GM10847 (cell line): ENCODE data around the gene NCF4.

Source experiments
- POLR2A ChIP-seq: IDR thresholded peaks from 2 replicates; pipeline ENCODE4 v1.6.1; 2011; ENCODE audit not compliant: insufficient read length; ENCODE audit errors: extremely low read depth

NCF4 gene

DNA sequence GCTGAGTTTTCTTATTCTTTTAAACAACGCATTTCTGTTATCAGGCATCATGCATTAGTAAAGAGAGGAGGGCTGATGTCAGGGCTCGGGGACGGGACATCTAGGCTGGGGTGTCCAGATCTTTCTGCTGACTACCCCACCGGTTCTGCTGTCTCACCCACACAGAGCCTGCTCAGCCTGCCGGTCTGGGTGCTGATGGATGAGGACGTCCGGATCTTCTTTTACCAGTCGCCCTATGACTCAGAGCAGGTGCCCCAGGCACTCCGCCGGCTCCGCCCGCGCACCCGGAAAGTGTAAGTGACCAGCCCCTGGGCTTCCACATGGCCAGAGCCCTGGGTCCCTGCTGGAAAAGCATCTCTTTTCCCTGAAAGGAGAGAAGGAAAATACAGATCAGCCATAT, 9.4 kb downstream of the NCF4 start:
- no peak for TF ChIP-seq POLR2A

DNA sequence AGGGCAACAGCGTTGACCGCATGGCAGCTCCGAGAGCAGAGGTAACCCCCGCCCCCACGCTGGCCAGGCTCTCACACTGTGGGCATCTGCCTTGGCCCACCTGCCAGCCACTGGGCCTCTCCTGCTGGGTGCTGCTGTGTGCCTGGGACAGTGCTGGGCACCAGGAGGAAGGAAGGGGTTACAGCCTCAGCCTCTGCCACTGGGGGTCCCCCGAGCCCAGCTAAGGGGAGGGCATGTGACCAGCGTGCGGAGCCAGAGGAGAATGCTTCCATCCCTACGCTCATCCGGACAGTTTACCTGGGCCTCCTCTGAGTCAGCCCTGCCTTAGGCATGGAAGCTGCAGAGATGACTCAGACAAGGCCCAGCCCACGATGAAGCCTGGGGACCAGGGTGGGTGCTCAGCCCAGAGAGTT, 10.9 kb downstream of the NCF4 start:
- TF ChIP-seq POLR2A, result no peak

DNA sequence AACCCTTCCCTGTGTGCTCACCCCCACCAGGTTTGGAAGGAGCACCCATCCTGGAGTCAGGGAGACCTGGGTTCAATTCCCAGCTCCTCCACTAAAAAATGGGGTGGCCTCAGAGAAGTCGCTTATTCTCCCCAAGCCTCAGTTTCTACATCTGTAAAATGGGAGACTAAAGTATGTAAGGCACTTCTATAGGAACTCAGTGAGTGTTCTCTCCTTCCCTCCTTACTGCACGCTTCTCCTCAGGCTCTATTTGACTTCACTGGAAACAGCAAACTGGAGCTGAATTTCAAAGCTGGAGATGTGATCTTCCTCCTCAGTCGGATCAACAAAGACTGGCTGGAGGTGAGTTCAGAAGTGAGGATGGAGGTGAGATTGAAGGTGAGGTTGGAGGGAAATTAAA, 11.3 kb downstream of the NCF4 start:
- TF ChIP-seq POLR2A, result no peak

DNA sequence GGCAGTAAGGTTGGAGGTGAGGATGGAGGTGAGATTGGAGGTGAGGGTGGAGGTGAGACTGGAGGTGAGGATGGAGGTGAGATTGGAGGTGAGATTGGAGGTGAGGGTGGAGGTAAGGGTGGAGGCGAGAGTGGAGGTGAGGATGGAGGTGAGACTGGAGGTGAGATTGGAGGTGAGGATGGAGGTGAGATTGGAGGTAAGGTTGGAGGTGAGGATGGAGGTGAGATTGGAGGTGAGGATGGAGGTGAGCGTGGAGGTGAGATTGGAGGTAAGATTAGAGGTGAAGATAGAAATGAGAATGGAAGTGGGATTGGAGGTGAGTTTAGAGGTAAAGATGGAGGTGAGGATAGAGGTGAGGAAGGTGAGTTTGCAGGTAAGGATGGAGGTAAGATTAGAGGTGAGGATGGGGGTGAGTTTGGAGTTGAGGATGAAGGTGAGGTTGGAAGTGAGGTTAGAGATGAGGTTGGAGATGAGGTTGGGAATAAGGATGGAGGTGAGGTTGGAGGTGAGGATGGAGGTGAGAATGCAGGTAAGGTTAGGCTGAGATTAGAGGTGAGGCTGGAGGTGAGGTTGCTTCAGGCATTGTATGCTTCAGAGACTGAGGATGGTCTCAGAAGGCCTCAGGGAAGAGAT, 12.2 kb downstream of the NCF4 start:
- TF ChIP-seq POLR2A, result no peak

DNA sequence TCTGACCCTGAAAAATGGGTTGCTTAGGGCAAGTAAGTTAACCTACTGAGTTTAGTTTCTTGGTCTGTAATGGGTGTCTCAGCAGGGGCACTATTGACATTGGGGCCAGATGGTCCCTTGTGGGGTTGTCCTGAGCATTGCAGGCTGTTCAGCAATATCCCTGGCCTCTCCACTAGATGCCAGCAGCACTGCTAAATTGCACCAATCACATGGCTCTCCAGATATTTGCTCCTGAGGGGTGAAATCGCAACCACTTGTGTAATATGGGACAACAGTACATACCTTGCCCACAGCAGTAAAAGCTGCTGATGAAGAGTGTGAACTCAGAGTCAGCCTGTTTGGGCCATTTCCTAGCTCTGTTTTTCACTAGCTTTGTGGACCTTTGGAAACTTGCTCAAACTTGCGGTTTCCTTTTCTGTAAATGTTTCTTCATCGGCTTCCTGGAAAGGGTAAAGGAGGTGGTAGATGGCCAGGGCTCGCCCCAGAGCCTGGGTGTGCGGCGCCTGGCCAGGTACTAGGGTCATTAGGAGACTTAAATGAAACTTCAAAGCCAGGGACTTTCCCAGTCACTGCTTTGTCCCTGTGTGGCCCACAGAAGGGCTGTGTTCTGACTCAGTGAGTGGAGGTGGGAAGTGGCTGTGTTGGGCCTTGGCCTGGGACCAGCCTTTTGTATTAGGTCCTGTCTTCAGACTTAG, 13.0 kb downstream of the NCF4 start:
- no peak for TF ChIP-seq POLR2A

DNA sequence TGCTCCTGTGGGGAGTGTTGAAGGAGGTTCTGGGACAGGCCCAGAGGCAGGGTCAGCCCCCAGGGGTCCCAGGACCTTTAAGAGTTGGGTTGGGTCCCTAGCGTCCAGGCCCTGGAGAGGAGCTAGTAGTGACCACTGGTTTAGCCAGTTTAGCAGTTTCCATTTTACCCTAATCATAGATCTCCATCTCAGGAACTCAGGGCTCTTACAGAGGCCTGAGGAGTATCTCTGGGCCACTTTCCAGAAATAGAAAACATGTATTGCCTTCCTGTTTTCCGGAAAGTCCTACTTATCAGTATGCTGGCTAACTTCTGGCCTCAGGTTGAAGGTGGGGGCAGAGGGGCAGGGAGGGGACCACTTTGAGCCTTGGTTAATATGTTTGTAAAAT, 13.5 kb downstream of the NCF4 start:
- no peak for TF ChIP-seq POLR2A

DNA sequence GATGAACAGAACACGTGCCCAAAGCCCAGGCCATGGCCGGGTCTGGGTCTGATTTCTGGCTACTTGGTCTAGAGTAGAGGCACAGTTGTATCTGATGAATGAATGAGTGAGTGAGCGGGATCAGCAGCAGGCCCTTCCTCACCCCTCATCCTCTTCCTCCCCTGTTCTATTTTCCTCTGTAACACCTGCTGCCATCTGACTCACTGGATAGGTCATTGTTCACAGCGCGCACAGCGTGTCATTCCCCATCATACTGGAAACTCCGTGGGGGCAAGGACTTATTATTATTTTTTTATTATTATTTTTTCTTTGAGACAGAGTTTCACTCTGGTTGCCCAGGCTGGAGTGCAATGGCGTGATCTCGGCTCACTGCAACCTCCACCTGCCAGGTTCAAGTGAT, 13.9 kb downstream of the NCF4 start:
- no peak for TF ChIP-seq POLR2A

DNA sequence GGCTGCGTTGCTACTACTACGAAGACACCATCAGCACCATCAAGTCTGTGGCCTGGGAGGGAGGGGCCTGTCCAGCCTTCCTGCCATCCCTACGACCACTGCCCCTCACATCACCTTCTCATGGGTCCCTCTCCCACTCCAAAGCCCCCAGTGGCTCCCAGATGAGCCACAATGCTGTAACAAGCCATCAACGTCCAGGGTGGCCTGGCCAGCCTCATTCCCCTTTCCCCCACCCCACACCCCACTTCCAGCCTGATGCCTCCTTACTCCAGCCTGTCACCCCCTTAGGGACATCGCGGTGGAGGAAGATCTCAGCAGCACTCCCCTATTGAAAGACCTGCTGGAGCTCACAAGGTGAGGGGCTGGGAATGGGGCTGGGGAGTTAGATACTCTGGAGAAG, 14.9 kb downstream of the NCF4 start:
- TF ChIP-seq POLR2A, result no peak

DNA sequence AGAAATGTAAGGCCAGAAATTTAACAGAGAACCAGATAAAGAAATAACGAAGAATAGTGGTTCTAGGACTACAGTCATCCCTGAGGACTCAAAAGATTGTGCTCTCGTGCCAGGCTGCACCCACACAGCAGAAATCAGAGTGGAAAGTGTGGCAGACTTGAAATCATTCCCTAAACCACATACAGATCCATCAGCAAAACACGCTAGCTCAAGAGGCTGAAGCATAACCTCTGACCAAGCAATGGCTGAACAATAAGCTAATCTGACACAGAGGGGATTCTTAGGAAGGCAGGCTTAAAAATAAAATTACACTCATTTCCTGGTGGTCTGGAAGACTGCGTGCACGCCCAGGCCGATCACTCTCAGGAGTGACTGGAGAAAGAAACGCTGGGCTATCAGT, 19.0 kb downstream of the NCF4 start:
- no peak for TF ChIP-seq POLR2A

DNA sequence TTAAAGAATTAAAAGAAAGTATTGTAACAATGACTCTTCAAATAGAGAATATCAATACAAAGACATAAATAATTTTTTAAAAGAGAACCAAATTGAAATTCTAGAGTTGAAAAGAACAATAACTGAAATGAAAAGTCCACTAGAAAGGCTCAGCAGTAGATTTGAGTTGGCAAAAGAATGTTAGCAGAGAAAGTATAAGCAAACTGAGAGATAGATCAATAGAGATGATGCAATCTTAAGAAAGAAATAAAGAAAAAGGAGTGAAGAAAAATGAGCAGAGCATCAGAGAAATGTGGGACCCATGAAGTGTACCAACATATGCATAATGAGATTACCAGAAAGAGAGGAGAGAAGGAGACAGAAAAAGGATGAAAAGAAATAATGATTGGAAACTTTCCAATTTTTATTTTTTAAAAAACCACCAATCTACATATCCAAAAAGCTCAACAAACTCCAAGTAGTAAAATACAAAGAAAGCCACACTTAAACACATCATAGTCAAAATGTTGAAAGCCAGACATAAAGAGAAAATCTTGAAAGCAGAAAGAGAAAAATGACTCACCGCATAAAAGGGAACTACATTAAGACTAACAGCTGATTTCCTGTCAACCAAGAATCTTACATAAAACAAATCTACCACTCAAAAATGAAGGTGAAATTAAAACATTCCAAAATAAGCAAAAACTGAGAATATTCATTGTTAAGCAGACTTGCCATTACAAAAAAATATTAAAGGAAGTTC, 20.9 kb downstream of the NCF4 start:
- TF ChIP-seq POLR2A, result no peak

DNA sequence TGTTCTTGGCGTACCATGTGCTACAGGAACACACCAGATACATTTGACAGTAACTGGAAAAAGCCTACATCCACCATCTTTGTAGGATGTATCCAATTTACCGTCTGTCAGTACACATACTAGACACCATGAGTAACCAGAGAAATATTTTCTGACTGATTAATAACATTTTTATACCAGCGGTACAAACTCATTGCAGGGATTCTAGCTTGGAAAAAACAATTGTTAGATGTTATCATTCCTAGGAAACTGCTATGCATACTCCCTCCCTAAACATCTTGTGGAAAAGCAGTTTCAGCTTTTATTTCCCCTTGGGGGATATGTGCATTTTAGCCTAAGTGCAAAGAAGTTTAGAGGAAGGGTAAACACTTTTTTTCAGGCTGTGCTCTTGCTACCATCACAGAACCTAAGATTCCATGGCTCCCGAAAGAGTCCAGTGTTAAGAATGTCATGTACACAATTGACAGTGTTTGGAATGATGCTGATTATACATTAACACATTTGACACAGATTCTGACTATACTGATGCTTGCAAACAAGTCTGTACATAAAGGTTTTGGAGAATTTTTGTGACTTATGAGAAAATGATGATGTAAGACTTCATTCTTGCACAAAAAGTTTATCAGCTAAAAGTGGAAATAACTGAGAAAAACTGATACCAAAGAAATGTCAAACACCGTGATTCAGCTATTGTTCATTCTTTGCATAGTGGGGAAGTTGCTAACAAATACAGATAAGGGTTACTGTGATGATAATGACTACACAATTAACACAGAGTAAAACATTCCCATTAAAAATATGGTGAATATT, 23.7 kb downstream of the NCF4 start:
- no peak for TF ChIP-seq POLR2A

DNA sequence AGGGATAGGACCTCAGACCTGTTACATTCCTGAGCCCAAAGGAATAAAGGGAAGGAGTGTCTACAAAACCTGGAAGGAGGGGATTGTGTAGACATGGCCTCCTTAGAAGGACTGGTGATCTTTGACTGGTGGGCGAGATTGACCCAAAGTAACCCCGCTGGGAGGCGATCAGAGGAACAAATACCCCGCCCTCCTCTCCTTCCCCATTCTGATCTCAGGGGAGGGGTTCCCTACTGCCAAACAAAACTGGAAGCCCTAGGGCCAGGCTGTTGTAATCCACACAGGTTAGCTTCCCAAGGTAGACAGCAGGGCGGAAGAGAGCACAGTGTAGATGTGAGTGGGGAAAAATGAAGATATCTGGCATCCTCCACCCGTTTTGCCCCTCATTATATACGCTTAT, 24.7 kb downstream of the NCF4 start:
- TF ChIP-seq POLR2A, result no peak

DNA sequence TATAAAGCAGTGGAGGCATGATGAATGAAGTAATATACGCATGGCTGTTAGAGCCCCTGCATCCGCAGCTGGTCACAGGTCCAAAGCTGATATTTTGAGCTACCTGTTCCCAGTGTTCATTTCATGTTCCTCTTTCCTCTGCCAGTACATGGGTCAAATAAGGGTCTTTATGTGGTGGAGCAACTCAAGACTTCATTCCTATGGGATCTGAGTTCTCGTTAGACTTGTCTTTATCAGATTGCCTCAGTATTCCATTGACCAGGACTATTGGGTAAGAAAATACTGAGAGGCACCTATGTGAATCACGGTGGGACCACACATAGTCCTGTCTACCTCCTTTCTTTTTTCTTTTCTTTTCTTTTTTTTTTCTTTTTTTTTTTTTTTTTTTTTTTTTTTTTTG, 25.2 kb downstream of the NCF4 start:
- no peak for TF ChIP-seq POLR2A

DNA sequence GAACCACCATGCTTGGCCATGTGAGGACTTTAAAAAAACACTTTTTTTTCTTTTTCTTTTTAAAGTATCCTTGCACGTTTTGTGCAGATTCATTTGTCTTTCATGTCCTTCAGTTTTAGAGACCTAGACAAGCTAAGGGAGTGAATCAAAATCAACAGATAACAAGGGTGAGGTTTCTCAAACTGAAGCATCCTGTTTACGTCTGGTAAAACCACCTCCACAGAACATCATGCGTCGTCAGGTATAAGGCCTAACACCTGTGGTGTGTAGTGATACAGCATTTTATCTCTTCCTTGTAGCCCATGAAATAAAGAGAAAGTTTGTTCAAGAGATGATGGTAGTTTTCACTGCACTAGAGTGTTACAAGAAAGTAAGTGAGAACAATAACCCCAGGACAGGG, 26.4 kb downstream of the NCF4 start:
- TF ChIP-seq POLR2A, result no peak

DNA sequence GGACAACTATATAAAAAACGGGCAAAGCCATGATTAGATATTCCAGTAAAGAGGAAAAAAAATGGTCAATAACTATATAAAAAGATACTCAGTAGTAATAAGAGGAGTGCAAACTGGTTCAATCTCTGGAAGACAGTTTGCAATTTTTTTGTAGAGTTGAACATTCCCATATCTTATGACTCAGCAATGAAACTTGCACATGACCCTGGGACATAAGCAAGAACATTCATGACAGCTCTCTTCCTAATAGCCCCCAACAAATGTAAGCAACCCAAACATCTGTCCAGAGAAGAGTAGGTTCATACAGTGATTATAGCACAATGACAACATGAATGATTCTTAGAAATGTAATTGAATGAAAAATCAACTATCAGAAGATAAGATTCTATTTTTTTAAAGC, 30.8 kb downstream of the NCF4 start:
- TF ChIP-seq POLR2A, result no peak

DNA sequence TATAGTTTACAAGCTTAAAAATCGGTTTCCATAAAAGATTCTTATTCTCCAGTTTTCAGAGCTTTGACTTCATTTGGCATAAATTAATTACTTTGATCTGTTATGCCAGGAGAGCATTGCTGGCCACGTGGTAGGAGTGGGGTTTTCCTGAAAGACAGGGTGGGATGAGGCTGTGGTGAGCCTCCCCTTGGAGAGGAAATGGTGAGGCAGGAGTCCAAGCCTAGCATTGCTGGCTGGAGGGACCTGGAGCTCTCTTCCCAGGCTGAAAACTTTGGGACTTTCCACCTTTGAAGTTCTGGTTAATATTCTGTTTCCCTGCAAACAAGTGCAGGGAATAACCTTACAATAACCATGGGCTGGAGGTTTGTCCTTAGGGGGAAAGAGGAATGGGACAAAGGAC, 31.5 kb downstream of the NCF4 start:
- TF ChIP-seq POLR2A, result no peak
